GM21526 (cell line): Measurements from ENCODE around the gene ABCC10.
"Not testable (repeated sequence)": the region's sequence is repeated elsewhere in the genome, so short reads cannot be mapped to it uniquely, and the experiment has no call there.

ENCODE experiments used
- ATAC-seq: cut with Tn5 transposase; IDR thresholded peaks from one replicate; pipeline ENCODE4 v1.9.1; 2021; ENCODE audit warnings: moderate library complexity; ENCODE audit not compliant: unreplicated experiment, low FRiP score

ABCC10 gene, protein sequence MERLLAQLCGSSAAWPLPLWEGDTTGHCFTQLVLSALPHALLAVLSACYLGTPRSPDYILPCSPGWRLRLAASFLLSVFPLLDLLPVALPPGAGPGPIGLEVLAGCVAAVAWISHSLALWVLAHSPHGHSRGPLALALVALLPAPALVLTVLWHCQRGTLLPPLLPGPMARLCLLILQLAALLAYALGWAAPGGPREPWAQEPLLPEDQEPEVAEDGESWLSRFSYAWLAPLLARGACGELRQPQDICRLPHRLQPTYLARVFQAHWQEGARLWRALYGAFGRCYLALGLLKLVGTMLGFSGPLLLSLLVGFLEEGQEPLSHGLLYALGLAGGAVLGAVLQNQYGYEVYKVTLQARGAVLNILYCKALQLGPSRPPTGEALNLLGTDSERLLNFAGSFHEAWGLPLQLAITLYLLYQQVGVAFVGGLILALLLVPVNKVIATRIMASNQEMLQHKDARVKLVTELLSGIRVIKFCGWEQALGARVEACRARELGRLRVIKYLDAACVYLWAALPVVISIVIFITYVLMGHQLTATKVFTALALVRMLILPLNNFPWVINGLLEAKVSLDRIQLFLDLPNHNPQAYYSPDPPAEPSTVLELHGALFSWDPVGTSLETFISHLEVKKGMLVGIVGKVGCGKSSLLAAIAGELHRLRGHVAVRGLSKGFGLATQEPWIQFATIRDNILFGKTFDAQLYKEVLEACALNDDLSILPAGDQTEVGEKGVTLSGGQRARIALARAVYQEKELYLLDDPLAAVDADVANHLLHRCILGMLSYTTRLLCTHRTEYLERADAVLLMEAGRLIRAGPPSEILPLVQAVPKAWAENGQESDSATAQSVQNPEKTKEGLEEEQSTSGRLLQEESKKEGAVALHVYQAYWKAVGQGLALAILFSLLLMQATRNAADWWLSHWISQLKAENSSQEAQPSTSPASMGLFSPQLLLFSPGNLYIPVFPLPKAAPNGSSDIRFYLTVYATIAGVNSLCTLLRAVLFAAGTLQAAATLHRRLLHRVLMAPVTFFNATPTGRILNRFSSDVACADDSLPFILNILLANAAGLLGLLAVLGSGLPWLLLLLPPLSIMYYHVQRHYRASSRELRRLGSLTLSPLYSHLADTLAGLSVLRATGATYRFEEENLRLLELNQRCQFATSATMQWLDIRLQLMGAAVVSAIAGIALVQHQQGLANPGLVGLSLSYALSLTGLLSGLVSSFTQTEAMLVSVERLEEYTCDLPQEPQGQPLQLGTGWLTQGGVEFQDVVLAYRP (N-terminal part only)

DNA sequence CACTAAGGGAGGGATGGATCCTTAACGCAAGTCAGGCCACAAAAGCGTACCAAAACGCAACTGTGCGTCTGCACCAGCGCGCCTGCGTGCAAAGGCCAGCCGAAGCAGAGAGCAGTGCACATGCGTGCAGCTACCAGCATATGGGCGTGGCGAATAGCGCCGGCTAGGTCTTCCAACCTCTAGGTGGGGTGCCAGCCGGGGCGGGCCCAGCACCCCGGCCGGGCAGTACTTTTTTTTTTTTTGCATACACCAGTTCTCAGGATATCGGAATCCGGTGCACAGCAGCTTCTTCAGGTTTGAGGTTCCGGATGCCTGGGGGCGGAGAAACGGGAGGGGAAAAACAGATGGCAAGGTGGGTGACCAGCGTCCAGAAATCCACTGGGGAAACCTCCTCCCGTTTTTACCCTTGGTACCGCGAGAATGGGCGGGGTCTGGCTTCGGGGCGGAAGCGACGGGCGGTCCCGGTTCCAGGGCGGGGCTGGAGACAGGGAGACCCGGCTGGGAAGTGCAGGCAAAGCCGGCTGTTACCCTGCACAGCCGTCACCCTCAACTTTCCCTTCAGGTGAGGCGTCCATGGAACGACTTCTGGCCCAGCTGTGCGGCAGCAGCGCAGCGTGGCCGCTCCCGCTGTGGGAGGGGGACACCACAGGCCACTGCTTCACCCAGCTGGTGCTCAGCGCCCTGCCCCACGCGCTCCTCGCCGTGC, at the start of gene ABCC10:
TSS of gene ABCC10 (plus strand) at position 136 of the 706 bp plus-strand sequence. CDS start at position 574, 438 bp downstream.
- ATAC-seq, result peak; percentile 90

DNA sequence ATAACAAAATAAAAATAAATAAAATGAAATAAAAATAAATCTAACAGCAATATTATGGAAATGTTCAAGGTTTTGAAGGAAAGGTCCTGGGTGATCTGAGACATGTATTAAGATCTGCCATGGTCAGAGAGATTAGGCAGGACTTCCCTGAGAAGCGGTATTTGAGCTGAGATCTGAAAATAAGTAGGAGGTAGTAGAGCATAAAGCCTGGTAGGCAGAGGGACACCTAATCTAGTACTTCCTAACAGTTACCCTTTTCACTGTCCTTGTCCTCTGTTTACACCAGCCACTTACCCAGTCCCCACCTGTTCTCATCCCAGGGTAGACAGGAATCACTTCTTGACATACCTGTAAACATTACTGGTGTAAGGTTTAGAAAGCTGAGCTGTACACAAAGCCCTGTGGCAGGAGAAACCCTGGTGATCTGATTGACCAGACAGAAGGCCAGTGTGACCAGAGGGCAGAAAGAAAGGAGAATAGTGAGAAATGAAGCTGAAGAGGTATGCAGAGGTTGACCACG, 49.6 kb upstream of the ABCC10 start:
- no peak for ATAC-seq

DNA sequence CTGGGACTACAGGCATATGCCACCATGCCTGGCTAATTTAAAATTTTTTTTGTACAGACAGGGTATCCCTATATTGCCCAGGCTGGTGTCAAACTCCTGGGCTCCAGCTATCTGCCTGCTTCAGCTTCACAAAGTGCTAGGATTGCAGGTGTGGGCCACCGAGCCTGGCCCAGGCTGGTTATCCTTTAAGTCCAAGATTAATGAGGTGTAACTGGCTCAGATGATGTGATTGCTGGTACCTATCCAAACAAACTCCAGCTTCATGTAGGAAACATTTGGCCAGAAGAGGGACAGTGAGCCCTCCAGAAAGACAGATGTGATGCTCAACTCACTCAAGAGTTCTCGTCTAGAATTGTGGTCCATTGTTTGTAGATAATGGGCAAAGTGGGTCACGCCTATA, 48.7 kb upstream of the ABCC10 start:
- no peak for ATAC-seq

DNA sequence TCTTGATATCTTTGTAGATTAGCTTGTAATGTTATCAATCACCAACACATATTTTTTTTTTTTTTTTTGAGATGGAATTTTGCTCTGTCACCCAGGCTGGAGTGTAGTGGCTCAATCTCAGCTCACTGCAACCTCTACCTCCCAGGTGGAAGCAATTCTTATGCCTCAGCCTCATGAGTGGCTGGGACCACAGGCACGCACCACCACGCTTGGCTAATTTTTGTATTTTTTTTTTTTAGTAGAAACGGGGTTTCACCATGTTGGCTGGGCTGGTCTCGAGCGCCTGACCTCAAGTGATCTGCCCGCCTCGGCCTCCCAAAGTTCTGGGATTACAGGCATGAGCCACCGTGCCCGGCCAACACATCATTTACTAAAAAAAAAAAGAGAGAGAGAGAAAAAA, 46.5 kb upstream of the ABCC10 start:
- ATAC-seq, result not testable (repeated sequence)

DNA sequence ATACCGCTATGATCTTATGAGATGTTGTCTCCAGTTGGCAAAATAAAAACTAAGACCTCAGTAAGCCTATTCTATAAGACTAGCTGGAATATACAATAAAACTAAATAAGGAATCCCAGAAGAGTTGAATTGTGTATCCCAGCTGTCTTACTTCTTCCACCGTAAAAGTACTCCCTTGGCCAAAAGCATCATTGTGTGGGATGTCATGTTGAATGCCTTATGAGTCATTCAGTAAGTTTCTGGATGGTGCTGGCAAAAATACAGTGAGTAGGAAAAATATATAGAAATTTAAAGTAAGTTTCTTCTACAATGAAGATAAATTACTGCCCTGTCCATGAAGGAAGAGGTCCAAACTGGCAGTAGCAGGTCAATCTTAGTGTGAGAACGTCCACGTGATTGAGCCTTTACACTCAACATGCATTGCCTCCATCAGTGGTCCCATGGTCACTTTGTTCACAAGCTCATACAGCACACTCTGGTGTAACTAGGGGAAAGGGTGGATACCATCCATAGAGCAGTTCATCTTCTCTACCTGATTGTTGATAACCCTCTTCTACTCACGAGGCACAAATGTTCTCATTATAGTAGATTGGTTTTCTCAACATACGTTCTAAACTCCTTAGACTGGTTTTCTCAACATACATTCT, 44.2 kb upstream of the ABCC10 start:
- ATAC-seq, result no peak

DNA sequence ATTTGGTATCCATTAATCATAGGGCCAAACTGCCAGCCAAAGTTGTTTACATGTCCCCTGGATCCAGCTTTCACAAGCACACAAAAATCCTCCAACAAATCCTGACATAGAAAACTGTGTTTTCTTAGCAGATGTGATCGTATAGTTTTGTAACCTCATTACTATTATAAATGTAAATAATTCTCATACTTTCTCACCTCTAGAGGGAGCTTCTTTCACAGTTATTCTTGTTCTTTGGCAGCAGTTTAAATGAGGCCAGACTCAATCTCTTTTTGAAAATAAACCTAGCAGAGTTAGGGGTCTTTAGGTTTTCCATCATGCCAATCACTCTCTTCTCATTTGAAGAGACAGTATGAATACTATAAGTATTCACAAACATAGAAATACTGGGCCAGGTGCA, 40.8 kb upstream of the ABCC10 start:
- no peak for ATAC-seq

DNA sequence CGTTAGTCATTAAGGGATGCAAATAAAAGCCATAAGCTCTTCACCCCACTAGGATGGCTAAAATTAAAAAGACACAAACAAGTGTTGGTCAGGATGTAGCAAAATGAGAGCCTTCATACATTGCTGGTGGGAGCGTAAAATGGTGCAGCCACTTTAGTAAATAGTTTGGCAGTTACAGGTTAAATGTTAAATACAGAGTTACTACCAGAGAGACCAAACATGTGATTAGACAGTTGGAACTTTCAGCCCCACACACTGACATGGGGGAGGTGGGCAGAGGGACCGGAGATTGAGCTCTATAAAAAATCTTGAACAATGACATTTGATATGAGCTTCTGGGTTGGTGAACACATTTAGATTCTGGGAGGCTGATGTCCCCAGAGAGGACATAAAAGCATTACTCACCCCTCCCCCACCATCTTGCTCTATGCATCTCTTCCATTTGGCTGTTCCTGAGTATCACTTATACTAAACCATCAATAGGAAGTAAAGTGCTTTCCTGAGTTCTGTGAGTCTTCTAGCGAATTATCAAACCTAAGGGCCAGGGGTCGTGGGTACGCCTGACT, 37.5 kb upstream of the ABCC10 start:
- no peak for ATAC-seq

DNA sequence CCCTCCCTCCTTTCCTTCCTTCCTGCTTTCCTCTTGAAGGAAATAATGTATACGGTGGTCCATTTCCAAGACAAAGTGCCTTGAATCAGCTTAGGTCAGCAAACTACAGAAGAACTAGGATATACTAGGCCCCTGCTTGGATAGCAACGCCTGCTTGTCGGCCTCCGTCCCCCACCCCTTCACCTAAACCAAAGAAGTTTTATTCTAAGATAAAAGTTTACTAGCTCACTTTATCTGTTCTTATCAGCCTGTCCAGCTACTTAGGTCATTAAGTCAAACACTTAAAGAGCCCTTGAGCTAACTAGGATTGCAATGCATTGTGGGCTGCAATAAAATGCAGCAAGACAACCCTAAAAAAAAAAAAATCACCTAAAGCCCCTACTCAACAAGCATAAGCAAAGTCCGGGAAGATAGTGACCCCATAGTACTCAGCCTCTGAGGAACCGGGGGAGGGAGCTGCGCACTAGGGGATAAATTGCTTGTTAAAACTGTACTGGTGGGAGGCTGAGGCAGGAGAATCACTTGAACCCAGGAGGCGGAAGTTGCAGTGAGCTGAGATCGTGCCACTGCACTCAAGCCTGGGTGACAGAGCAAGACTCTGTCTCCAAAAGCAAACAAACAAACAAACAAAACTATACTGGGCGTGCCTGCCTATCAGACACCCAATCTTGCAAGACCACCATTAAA, 36.4 kb upstream of the ABCC10 start:
- ATAC-seq, result not testable (repeated sequence)

DNA sequence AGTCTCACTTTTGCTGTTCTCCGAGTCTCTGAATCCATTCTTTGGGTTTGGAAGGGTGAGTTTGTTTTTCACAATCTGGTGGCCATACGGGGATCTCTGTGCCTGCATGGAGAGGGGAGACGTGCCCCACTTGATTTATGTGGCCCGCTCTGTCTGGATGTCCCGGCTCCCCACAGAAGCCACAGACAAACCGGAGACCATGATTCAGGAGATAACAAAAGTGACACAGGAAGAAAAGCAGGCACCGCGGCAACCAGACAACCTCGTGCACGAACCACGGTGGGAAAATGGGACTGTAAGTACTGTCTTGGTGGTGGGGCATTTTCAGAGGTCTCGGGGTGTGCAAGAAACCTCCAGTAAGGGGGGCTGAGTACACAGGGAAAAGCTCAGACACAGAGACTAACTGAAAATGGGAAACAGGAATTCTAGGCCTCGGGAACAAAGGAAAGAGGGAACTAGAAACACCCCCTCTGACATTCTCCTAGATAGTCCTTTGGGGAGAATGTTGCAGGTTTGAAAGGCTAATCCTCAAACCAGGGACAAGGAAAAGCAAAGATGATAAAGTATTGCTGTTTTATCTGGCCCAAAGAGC, 35.8 kb upstream of the ABCC10 start:
- no peak for ATAC-seq

DNA sequence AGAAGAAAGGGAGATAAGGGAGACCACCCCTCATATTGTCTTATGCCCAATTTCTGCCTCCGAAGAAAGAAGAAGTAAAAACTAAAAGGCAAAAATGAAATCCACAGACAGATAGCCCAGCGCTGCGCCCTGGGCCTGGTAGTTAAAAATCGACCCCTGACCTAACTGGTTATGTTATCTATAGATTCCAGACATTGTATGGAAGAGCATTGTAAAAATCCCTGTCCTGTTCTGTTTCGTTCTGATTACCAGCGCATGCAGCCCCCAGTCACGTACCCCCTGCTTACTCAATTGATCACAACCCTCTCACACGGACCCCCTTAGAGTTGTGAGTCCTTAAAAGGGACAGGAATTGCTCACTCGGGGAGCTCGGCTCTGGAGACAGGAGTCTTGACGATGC, 34.2 kb upstream of the ABCC10 start:
- ATAC-seq, result not testable (repeated sequence)

DNA sequence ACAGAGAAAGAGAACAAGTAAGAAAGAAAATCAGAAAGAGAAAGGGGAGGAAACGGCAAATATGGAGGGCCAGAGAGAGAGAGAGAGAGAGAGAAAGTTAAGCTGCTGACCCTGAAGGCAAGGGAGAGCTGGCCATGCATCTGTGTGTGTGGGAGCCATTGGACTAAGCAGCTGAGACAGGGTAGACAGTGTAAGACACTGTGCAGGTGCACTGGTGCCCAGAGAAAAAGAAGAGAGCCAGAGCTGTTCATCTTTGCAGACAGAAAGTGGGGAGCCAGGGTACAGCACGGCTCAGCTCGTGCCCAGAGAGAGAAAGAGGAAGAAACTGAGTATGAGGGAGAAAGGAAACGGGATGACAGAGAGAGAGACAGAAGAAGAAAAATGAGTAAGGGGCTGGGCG, 33.7 kb upstream of the ABCC10 start:
- ATAC-seq, result no peak

DNA sequence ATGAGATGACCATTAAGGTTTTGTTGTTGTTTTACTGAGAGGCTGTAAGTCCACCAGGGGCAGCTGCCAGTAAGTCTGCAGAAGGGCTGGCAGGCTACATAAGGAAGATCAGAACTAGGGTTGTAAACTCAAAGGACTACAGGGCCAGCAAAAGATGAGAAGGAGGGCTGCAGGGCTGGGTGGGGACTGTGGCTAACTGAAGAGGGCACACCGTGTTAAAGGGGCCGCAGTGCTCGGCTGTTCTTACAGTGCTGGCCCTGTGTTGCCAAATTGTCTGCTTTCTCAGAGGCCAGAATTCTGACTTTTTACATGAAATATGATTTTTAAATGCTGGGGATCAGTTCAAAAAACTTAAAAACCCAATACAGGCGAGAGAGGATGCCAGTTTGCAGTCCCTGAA, 32.4 kb upstream of the ABCC10 start:
- no peak for ATAC-seq

DNA sequence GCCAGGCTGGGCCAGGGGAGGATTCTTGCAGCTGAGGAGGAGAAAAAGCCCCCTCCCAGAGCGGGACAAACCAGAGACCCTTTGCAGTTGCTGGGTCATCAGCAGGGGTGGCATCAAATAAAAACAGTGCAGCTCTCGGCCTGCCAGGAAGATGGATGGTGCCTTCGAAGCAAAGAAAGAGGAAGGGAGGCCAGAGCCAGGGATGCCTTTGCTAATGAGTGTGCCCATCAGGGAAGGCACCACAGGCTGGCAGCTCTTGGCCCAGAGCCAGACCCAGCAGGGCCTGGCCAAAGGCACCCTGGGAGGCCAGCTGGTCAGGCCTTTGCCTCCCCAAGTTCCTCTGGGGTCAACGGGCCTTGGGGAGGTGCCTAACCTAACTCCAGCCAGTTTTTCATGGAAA, 31.6 kb upstream of the ABCC10 start:
- no peak for ATAC-seq

DNA sequence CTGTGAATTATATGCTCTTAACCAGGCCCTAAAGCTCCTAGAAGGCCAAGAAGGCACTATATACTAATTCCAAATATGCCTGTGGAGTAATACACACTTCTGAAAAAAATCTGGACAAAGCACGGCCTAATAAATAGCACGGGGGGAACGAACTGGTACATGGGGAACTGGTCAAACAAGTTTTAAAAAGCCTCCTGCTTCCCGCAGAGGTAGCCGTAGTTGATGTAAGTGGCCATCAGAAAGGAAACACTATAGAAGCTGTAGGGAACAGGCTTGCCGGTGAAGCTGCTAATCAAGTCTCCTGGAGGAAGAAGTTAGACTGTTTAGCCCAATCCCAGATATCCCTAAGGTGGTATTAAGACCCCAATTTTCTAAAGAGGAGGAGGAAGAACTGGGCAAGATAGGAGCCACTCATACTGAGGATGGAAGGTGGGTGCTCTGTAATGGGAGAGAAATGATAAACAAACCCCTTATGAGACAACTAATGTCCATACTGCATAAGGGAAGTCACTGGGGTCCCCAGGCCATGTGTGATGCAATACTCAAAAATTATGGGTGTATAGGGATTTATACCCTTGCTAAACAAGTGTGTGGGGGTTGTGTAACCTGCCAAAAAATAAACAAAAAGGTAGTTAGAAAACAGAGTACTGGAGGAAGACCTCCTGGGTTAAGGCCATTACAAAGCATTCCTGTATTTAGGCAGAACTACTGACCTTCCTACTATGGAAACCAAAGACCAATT, 30.8 kb upstream of the ABCC10 start:
- ATAC-seq, result no peak

DNA sequence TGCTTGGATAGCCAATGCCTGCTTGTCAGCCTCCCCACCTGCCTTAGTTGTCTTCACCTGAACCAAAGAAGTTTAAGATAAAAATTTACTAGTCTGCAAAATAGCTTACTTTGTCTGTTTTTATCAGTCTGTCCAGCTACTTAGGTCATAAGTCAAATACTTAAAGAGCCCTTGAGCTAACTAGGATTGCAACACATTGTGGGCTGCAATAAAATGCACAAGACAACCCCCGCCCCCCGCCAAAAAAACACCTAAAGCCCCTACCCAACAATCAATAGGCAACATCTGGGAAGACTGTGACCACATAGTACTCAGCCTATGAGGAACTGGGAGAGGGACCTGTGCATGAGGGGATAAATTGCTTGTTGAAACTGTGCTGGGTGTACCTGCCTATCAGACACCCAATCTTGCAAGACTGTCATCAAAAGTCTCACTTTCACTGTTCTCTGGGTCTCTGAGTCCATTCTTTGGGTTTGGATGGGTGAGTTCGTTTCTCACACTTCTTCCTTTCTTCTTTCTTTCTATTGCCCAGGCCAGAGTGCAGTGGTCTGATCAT, 27.3 kb upstream of the ABCC10 start:
- ATAC-seq, result no peak

DNA sequence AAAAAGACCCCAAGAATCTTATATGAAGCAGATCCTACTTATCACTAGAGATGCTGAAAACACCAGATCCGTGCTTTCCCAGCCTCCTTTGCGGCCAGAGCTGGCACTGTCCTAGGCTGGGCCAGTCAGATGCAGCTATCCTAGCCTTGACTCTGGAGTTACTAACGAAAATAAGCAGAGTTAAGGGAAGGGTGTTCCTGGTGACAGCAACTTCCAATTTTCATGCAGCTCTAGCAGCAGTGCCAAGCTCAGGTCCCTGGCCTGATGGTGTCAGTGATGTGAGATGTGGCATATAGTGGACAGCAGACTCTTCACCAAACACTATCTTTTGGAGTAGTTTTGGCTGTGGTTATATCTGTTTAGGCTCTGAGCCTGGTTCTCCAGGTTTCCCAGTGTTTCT, 25.6 kb upstream of the ABCC10 start:
- no peak for ATAC-seq

DNA sequence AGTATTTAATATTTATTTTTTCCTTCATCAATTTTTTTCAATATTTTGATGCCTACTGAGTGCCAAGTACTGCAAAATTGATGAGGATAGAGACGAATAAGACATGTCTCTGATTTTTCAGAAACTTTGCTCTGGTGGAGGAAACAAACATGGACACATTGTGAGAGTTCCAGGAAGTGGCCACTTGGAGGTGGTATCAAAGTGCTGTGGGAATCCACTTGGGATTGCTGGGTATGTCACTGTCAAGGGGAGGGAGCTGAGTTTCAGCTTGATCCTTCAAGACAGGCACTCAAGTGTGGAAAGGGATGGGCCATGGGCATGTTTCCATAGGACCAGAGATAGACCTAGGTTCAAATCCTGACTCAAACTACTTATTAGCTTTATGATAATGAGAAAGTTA, 24.5 kb upstream of the ABCC10 start:
- ATAC-seq, result no peak
